T47D (cell line): ENCODE results near the gene GLYATL3.

ENCODE experiments used
- DNase-seq, 2 experiments: peaks; one replicate each; pipeline versions ENCODE4 v3.0.0 to v3.0.0-alpha.2; 2011 to 2012; ENCODE audit warnings: low read depth in 1 of 2, low spot score in 1 of 2
- JUND ChIP-seq: IDR thresholded peaks from 2 replicates; pipeline ENCODE4 v1.6.1; 2012; ENCODE audit warnings: low read depth
- in situ Hi-C: cut with HindIII; loops from 2 replicates; pipeline ENCODE4 v1.10.0; 2016; ENCODE audit warnings: low sequenced_read_pairs, low pct_unique_long_range_greater_than_20kb

GLYATL3 gene

DNA sequence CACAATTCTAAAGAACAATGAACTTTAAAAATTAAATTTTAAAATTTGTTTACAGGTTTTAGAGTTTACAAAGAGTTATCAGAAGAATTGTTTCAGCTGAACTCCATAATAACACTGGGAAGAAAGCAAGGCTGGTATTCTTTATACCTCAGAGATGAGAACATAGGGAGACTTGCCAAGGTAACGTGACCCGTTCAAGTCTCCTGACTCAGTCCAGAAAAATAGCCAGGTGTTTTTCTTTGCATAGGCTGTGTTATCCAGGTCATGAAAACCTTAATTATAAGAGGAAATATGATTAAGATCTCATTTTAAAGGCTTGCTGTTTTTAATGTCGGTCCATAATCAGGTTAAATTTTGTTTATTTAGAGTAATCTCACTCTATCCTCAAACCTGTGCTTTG lies 42.2 kb downstream of the GLYATL3 start:
- in situ Hi-C loops: no loop called here
- peak in 1 of 2 experiments; percentile 82 for DNase-seq
- TF ChIP-seq JUND: no peak

DNA sequence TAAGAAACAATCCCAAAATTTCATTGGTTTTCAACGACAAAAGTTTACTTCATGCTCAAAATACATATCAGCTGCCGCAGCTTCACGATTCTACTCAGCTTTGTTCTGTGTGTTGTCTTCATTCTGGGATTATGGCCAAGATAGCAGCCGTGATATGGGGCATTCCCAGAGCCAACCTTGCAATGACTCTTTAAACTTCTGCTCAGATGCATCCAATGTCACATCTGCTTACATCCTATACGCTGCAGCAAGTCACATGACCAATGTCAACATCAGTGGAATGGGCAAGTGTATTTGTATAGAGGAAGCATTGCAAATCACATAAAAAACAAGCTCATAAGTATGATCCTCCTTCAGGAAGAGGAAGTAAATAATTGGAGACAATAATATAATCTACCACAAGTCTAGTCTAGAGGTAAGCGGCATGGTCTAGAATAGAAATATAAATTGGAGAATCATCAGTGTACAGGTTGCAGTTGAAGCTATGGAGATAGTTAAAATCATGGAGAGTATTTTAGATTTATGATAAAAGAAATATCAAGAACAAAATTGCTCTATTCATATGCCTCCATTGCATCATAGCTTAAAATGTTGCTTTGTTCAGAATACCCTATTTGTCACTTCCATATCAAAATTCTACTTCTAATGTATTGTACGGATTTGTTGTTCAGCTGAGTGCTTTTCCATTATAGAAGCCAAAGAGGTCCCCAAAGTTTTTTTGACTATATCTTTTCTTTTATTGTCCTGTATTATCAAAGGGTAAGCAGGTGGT lies 43.5 kb downstream of the GLYATL3 start:
- DNase-seq: peak in 1 of 2 experiments; percentile 68
- no peak for TF ChIP-seq JUND
- in situ Hi-C loops: no loop called here

DNA sequence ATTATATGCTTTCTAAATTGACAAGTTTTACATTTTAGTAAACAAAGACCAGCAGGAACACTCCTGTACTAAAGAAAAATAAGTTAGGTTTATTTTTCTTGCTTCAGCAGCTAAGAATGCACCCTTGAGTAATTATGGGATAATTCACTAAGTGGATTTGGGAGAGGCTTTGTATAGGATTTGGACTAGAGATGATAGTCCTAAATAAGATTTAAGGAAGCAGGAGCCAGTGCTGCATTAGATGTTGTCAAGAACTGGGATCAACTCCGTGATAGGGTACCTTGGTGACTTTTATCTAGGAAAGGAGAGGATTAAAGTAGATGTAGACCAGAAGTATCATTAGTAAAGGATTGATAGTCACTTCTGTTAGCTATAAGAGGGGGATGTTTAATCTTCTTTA lies 46.6 kb downstream of the GLYATL3 start:
- no peak for TF ChIP-seq JUND
- in situ Hi-C loops: no loop called here
- DNase-seq: no peak

DNA sequence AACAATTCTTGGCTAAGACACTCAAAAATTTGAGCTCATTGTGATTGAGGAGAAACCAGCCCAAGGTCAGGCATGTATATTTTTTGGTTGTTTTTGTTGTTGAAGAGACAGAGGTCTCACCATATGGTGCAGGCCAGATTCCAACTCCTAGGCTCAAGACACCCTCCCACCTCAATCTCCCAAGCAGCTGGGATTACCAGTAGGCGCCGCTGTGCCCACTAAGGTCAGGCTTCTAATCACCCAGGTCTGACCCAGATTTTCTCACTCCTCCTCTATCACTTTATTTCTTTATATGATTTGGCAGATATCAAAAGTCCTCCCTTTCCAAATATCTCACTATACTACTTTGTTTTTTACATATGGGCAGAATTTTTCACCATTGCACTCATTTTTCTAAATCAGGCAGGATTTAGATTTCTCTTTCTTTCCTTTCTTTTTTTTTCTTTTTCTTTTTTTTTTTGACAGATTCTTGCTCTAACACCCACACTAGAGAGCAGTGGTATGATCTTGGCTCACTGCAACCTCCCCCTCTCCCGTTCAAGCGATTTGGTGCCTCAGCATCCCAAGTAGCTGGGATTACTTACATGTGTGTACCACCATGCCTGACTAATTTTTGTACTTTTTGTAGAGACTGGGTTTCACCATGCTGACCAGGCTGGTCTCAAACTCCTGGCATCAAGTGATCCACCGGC lies 49.0 kb downstream of the GLYATL3 start:
- no peak for DNase-seq
- no peak for TF ChIP-seq JUND
- in situ Hi-C loops: no loop called here

DNA sequence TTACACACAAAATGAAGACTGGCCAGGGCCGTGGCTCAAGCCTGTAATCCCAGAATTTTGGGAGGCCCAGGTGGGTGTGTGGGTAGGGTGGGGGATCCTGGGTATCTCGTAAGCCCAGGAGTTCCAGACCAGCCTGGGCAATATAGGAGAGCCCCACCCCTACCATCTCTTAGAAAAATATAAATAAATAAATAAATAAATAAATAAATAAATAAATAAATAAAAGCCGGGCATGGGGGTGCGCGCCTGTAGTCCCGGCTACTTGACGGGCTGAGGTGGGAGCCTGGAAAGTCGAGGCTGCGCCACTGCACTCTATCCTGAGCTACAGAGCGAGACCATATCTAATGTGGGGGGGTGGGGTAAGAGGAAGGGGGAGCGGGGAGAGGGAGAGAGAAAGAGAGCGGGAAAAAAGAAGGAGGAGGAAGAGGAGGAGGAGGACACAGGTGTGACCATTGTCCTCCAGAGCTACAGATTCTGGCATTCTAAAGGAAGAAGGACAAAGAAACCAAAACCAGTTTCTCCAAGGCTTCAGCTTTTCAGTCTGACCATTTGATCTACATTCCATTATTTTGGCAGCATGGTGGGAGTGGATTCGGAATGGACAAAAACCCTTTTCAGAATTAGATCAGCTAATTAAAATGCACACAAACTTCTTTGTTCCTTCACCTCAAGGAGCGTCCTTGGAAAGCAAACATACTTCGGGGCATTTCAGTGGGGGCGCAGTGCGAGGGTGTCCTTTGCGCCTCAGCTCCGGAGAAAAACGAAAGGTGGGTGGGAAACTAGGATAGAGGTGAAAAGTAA lies 50.2 kb downstream of the GLYATL3 start:
- no peak for TF ChIP-seq JUND
- no peak for DNase-seq
- in situ Hi-C loops: no loop called here

DNA sequence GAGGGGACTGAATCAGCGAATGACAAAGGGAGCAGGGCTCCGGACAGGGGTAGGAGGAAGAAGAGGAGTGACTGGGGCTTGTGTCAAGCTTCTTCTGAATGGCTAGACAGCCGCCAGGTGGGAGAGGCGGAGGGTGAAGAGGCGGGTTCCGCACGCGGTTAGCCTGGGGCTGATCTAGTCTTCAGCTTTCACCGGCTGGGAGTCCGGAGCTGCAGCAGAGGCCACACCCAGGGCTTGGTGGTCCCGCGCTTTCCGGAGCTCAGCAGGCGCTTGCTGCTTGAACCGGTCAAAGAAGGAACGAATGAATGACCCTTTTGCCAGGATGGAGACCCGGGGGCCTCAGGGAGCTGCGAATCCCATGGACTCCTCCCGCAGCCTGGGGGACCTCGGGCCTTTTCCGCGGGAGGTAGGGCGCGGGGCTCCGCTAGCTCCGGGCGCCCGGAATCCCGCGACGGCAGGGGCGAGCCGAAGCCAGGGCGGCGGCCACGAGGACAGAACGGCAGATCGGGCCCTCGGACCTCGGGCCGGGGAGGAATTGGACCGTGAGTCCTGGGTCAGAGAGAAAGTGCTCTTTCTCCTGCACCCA lies 50.9 kb downstream of the GLYATL3 start, which contains the start of gene C6orf141:
Gene C6orf141, plus strand, starts transcription at position 177 of the 586 bp plus-strand sequence. Its CDS starts 125 bp downstream, at position 302.
- peak; percentile 45 to 88 for DNase-seq
- in situ Hi-C loops: no loop called here
- no peak for TF ChIP-seq JUND

DNA sequence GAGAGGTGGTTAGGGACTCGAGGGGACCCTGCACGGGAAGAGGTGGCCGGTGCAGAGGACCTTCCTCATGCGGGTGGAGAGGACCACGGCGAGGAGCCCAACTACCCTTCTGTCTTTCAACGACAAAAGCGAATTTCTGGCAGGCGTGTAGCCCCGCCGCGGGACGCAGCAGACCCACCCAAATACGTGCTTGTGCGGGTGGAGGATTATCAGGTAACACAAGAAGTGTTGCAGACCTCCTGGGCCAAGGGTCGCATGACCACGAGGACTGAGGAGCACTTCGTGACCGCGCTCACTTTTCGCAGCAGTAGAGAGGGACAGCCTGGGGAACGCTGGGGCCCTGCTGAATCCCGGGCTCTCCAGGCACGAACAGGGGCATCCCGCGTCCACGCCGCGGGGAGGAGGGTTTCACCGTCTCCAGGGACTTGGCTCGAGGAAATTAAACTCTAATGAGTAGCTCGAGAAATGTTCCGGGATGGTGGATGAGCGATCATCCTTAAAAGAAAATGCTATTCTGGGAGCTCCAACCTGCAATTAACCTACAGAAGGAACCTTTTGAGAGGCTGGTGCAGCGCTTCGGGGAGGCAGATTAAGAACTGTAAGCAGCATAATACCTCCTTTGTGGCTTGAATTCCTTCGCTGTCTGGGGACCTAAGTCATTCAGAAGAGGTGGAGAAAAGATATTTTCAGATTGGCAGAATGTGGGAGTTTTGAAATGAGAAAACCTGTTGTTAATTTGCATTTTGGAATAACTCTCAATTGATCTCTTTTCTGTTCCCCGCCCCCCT lies 51.5 kb downstream of the GLYATL3 start:
- in situ Hi-C loops: no loop called here
- peak in 1 of 2 experiments; percentile 30 for DNase-seq
- no peak for TF ChIP-seq JUND

DNA sequence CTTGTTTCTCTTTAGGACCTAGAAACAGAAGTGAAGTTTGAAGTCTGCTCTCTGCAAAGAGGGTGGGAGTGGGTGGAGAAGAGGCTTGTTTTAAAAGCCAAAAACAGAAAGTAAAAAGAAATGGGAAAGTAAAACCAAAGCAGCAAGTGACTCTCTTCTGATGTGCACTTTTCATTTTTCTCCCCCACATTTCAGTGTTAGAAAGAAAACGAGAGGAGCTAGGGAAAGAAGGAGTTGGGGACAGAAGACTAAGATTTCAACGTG lies 52.1 kb downstream of the GLYATL3 start:
- no peak for DNase-seq
- no peak for TF ChIP-seq JUND
- in situ Hi-C loops: no loop called here

DNA sequence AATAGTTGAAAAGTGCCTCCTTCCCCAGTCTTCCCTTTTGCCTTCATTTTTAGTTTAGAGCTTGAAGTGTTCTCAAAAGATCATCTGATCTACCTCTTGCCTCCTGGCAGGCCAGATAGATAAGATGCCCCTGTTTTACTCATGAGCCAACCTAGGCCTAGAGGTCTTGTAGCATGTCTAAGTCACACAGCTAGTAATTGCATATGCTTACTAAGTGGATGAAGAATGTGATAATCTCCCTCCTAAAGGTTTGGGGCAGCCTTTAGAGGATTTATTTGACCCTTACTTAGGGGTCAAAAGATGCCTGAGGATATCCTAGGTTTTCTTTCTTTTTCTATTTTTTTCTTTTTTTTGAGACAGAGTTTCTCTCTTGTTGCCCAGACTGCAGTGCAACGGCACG lies 52.9 kb downstream of the GLYATL3 start:
- in situ Hi-C loops: no loop called here
- TF ChIP-seq JUND: no peak
- DNase-seq: no peak

DNA sequence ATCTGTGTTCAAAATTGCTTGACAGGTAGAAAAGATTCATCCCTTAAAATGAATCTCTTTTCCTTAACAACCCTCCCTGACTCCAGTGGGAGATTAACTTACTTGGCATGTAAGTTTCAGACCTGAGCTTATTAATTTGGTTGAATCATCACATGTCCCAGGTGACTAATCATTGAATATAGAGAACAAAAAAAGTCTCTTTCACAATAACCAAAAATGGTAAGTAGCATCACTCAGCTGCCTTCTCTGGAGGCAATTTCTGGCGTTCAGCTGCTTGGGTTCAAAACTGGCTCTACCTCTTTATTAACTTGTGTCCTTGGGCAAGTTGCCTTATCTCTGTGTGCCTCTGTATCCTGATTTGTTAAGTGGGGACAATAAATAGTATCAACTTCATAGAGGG lies 53.7 kb downstream of the GLYATL3 start:
- DNase-seq: no peak
- in situ Hi-C loops: no loop called here
- TF ChIP-seq JUND: no peak

DNA sequence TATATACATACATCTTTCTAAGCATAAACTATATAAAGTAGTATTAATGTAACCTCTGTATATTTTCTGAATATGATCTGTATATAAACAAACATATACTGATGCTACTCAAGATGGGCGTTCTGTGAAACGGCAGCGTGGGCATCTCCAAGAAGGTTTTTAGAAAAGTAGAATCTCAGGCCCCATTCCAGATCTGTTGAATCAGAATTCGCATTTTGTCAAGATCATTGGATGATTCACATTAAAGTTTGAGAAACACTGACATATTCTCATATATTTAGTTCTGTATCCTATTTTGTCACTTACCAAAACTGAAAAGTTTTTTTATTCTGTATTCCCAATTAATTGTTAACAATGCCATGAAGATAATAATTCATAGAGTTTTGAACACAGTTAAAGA lies 56.2 kb downstream of the GLYATL3 start:
- in situ Hi-C loops: no loop called here
- no peak for TF ChIP-seq JUND
- DNase-seq: no peak

DNA sequence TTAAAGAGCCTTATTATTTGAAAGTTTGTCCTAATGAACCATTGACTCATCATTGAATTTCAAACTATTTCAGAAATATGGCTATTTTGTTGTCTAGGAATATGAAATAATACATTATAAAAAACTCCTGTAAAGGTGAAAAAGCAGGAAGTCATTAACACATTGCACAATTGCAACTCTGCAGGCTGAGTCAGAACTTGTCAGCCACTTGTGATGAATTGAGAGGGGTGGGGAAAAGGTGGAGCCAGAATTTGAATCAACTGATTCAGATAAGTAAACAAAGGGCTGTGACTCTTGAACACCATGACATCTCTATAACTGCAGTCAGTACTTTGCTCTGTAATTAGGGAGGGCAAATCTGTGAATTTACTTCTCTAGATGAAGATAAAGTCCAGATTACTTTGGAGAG lies 56.7 kb downstream of the GLYATL3 start:
- no peak for TF ChIP-seq JUND
- in situ Hi-C loops: no loop called here
- peak in 1 of 2 experiments; percentile 59 for DNase-seq
